ENCODE results near the gene CFHR3.
"Not testable (repeated sequence)": the region's sequence is repeated elsewhere in the genome, so short reads cannot be mapped to it uniquely, and the experiment has no call there.

CFHR3 gene

GRCh38 chr1:196774603-196775002 lies at the start of gene CFHR3:
Gene CFHR3, plus strand, starts transcription at chr1:196774840. Its CDS starts 47 bp downstream, at chr1:196774887.
- no peak for DNase-seq (ENCODE audit: low spot score)

DNA sequence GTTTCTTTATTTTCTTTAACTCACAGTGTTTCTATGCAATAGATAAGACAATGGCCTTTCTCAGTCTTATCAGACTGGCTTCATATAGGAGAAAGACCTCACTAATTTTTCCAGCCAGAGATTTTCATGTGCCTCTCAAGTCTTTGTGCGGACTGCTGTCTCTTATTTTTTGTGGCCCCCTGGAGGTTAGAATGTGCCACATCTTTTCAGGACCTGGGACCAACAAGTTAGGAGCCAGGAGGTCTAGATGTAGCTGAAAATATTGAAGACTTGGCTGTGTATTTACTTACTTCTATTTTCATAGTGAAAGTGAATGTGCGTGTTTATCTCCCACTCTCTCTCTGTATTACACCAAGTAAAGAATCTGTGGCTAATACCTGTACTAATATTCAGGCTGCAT lies 42.1 kb upstream of the CFHR3 start:
- DNase-seq (ENCODE audit: low spot score): peak; percentile 5

GRCh38 chr1:196733091-196733970 lies 41.3 kb upstream of the CFHR3 start:
- DNase-seq (ENCODE audit: low spot score): no peak

DNA sequence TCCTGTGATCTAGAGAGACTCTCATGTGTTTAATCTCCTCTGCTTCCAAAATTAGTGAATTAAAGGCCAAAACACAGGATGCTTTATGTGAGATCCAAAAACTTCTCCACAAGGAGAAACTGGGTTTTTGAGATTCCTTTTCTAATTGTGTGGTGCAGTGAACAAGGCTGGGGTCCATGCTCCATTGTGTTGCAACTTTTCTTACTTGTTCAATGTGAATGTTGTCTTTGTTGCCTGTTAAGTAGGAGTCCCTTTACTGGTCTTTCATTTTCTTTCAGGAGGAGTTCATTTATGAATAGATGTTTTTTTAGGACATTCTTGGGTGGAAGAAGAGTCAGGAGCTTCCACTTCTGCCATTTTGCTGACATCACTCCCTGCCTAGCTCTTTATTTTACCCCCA lies 40.6 kb upstream of the CFHR3 start:
- no peak for DNase-seq (ENCODE audit: low spot score)

GRCh38 chr1:196734460-196734859 lies 40.2 kb upstream of the CFHR3 start:
- no peak for DNase-seq (ENCODE audit: low spot score)

DNA sequence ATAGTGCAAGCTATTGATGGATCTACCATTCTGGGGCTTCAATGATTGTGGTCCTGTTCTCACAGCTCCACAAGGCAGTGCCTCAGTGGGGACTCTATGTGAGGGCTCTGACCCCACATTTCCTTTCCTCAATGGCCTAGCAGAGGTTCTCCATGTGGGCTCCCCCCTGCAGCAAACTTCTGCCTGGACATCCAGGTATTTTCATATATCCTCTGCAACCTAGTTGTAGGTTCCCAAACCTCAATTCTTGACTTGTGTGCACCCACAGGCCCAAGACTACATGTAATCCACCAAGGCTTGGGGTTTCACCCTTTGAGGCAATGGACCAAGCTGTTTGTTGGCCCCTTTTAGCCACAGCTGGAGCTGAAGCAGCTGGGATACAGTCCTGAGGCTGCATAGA lies 35.9 kb upstream of the CFHR3 start:
- no peak for DNase-seq (ENCODE audit: low spot score)

- DNase-seq (ENCODE audit: low spot score): peak; percentile 6
Measured at GRCh38 chr1:196743244-196743643, 31.4 kb upstream of the CFHR3 start.

- not testable (repeated sequence) for DNase-seq (ENCODE audit: low spot score)
Measured at GRCh38 chr1:196765019-196765740, 9.5 kb upstream of the CFHR3 start.

DNA sequence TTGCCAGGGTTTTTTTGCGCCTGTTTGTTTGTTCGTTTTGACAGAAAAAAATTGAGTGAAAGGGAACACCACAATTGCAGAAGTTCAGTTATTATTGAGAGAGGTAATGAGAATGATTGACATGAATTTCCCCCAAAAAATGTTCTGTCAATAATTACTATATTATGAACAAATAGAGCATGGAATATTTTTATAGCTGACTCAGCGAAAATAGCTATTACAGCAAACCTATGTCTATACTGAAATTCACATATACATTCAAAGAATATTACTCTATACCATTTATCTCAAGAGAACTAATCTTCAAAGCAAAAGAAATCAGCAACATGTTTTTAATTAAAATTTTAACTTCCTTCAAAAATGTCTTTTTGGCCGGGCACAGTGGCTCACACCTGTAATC lies 4.8 kb upstream of the CFHR3 start:
- DNase-seq (ENCODE audit: low spot score): not testable (repeated sequence)

GRCh38 chr1:196773713-196774112 lies 927 bp upstream of the CFHR3 start:
- no peak for DNase-seq (ENCODE audit: low spot score)

DNA sequence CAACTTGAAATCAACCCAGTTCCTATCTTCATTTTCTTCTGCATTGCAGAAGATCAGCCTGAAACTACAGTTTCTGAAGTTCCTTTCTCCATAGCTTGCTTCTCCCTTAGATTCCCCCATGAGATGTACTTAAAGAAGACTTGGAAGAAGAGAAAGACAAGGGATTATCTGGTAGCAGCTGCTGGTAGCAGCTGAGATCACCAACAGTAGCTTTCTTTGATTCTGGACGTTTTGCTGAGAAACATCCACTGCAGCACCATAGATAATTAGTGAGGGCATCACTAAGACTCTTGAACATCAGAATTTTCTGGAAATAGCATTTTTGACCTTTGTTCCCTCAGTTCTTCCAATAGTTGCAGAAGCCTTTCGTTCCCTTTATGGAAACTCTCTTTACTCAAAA lies 465 bp upstream of the CFHR3 start:
- DNase-seq (ENCODE audit: low spot score): no peak

GRCh38 chr1:196777603-196778002 lies 3.0 kb downstream of the CFHR3 start:
- DNase-seq (ENCODE audit: low spot score): no peak

DNA sequence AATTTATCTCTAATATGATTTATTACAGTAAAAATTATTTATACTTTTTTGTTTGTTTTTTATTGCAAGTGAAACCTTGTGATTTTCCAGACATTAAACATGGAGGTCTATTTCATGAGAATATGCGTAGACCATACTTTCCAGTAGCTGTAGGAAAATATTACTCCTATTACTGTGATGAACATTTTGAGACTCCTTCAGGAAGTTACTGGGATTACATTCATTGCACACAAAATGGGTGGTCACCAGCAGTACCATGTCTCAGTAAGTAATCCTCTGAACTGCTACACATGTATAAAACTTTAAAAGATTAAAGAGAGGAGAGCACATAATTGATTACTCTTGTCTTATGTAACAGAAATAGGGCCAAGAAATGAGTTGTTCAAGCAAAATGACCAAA lies 4.5 kb downstream of the CFHR3 start:
- no peak for DNase-seq (ENCODE audit: low spot score)

- DNase-seq (ENCODE audit: low spot score): not testable (repeated sequence)
Measured at GRCh38 chr1:196791252-196791651, 16.6 kb downstream of the CFHR3 start.

GRCh38 chr1:196794103-196794502 lies 19.5 kb downstream of the CFHR3 start:
- DNase-seq (ENCODE audit: low spot score): not testable (repeated sequence)

- DNase-seq (ENCODE audit: low spot score): no peak
Measured at GRCh38 chr1:196797891-196798290, 23.3 kb downstream of the CFHR3 start.

GRCh38 chr1:196801920-196802319 lies 27.3 kb downstream of the CFHR3 start:
- DNase-seq (ENCODE audit: low spot score): not testable (repeated sequence)

DNA sequence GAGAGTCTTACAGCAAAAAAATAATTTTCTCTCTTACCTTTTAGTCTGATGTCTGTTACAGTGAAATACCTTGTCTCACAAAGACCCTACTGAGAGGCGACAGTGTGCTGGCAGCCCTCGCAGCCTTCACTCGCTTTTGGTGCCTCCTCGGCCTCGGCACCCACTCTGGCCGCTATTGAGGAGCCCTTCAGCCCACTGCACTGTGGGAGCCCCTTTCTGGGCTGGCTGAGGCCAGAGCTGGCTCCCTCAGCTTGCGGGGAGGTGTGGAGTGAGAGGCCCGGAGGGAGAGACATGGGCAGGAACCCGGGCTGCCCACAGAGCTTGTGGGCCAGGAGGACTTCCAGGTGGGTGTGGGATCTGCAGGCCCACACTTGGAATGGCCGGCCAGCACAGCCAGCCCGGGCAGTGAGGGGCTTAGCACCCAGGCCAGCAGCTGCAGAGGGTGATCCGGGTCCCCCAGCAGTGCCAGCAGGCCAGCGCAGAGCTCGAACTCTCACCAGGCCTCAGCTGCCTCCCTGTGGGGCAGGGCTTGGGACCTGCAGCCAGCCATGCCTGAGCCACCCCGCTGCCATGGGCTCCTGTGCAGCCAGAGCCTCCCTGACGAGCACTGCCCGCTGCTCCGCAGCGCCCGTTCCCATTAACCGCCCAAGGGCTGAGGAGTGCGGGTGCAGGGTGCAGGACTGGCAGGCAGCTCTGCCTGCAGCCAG lies 34.0 kb downstream of the CFHR3 start:
- DNase-seq (ENCODE audit: low spot score): no peak

DNA sequence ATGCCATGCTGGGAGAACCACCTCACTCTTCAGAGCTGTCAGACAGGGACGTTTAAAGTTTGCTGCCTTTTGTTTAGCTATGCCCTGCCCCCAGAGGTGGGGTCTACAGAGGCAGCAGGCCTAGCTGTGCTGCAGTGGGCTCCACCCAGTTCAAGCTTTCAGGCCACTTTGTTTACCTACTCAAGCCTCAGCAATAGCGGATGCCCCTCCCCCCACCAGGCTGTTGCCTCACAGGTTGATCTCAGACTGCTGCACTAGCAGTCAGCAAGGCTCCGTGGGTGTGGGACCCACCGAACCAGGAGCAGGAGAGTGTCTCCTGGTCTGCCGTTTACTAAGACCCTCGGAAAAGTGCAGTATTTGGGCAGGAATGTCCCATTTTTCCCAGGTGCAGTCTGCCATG lies 42.8 kb downstream of the CFHR3 start:
- DNase-seq (ENCODE audit: low spot score): not testable (repeated sequence)

GRCh38 chr1:196819531-196819930 lies 44.9 kb downstream of the CFHR3 start, which contains the start of gene CFHR1:
Gene CFHR1, plus strand, starts transcription at chr1:196819731. Its CDS starts 114 bp downstream, at chr1:196819845.
- not testable (repeated sequence) for DNase-seq (ENCODE audit: low spot score)

DNA sequence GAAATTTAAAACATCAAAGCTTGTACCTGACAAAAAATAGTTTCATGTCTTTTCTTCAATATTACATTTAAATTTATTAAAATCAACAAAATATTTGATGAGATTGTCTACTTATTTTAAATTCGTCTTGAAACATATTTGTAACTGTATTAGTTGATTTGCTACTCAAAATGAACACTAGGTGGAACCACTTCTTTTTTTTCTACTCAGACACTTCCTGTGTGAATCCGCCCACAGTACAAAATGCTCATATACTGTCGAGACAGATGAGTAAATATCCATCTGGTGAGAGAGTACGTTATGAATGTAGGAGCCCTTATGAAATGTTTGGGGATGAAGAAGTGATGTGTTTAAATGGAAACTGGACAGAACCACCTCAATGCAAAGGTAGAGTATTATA lies 53.2 kb downstream of the CFHR3 start:
- peak; percentile 5 for DNase-seq (ENCODE audit: low spot score)

Data from cerebellar cortex (tissue), 1 donor.